Liver (tissue), 9 donors: ENCODE results near the gene TRPT1. TPM values are rescaled to one million over a fixed set of nuclear protein-coding genes. Genes with fewer than 3 reads are reported as not detected.
A peak's percentile ranks its signal among the peaks of the same experiment; 100 is the strongest.

Experiments used
- DNase-seq: peaks from one replicate; pipeline ENCODE4 v3.0.0-alpha.2; 2017; ENCODE audit warnings: low spot score
- H3K27ac ChIP-seq, 2 donors: one replicate each; pipeline ENCODE4 v1.7.0; 2013; ENCODE audit warnings: inconsistent platforms in 2 of 2, low read length in 2 of 2, control low read depth in 1 of 2, low read depth in 1 of 2, mild to moderate bottlenecking in 1 of 2
- H3K27me3 ChIP-seq, 4 donors: one replicate each; pipeline versions ENCODE4 v1.6.1 to v1.7.0; 2013; ENCODE audit warnings: low read length in 3 of 4, inconsistent platforms in 1 of 4, mild to moderate bottlenecking in 1 of 4, moderate library complexity in 1 of 4; ENCODE audit not compliant: control insufficient read depth in 4 of 4, insufficient read depth in 4 of 4
- H3K36me3 ChIP-seq, 4 donors: one replicate each; pipeline versions ENCODE4 v1.6.1 to v1.7.0; 2013; ENCODE audit warnings: low read length in 3 of 4, mild to moderate bottlenecking in 3 of 4, low read depth in 1 of 4, moderate library complexity in 1 of 4; ENCODE audit not compliant: control insufficient read depth in 4 of 4, insufficient read depth in 3 of 4
- H3K4me1 ChIP-seq, 4 donors: one replicate each; pipeline versions ENCODE4 v1.6.1 to v1.7.0; 2013; ENCODE audit warnings: low read length in 3 of 4, mild to moderate bottlenecking in 3 of 4, moderate library complexity in 1 of 4; ENCODE audit not compliant: control insufficient read depth in 4 of 4, insufficient read depth in 4 of 4
- H3K4me3 ChIP-seq, 3 donors: one replicate each; pipeline versions ENCODE4 v1.6.1 to v1.7.0; 2013; ENCODE audit warnings: low read length in 3 of 3, control low read depth in 1 of 3, low read depth in 1 of 3, mild to moderate bottlenecking in 1 of 3
- H3K9ac ChIP-seq, 2 donors: one replicate each; pipeline ENCODE4 v1.7.0; 2013; ENCODE audit warnings: low read length in 2 of 2, mild to moderate bottlenecking in 2 of 2, moderate library complexity in 2 of 2, control low read depth in 1 of 2, low read depth in 1 of 2
- H3K9me3 ChIP-seq, 4 donors: one replicate each; pipeline versions ENCODE4 v1.6.1 to v1.7.0; 2013; ENCODE audit warnings: low read length in 3 of 4; ENCODE audit not compliant: control insufficient read depth in 4 of 4
- ATF3 ChIP-seq: IDR thresholded peaks from 2 replicates; pipeline ENCODE4 v1.6.1; 2016; ENCODE audit warnings: antibody characterized with exemption
- CTCF ChIP-seq: fragments of 150-350 bp; IDR thresholded peaks from 2 replicates; pipeline ENCODE4 v1.5.1; 2017; ENCODE audit warnings: improper control_type of control experiment, low read depth, low read length; ENCODE audit not compliant: missing input control
- EGR1 ChIP-seq, 2 donors: IDR thresholded peaks; 2 replicates each; pipeline ENCODE4 v1.6.1; 2016 to 2018; ENCODE audit warnings: antibody characterized with exemption in 2 of 2, low read depth in 2 of 2
- FOXA1 ChIP-seq: IDR thresholded peaks from 2 replicates; pipeline ENCODE4 v1.6.1; 2016; ENCODE audit warnings: antibody characterized with exemption
- FOXA2 ChIP-seq: IDR thresholded peaks from 2 replicates; pipeline ENCODE4 v1.6.1; 2016; ENCODE audit warnings: antibody characterized with exemption
- GABPA ChIP-seq, 2 donors: IDR thresholded peaks in 1 of 2; conservative IDR thresholded peaks in 1 of 2; 2 replicates each; pipeline ENCODE4 v1.6.1; 2016; ENCODE audit warnings: antibody characterized with exemption in 2 of 2, mild to moderate bottlenecking in 1 of 2, moderate library complexity in 1 of 2
- HNF4G ChIP-seq: IDR thresholded peaks from 2 replicates; pipeline ENCODE4 v1.6.1; 2016; ENCODE audit warnings: antibody characterized with exemption
- JUND ChIP-seq, 2 donors: IDR thresholded peaks; 2 replicates each; pipeline ENCODE4 v1.6.1; 2016; ENCODE audit warnings: antibody characterized with exemption in 2 of 2
- MAX ChIP-seq: IDR thresholded peaks from 2 replicates; pipeline ENCODE4 v1.6.1; 2016; ENCODE audit warnings: antibody characterized with exemption
- NR2F2 ChIP-seq: IDR thresholded peaks from 2 replicates; pipeline ENCODE4 v1.6.1; 2016; ENCODE audit warnings: antibody characterized with exemption
- RAD21 ChIP-seq, 2 donors: IDR thresholded peaks; 2 replicates each; pipeline ENCODE4 v1.6.1; 2016; ENCODE audit warnings: antibody characterized with exemption in 2 of 2, mild to moderate bottlenecking in 2 of 2
- REST ChIP-seq: IDR thresholded peaks from 2 replicates; pipeline ENCODE4 v1.6.1; 2016; ENCODE audit warnings: antibody characterized with exemption, mild to moderate bottlenecking
- RXRA ChIP-seq, 2 donors: IDR thresholded peaks; 2 replicates each; pipeline ENCODE4 v1.6.1; 2017 to 2018; ENCODE audit warnings: antibody characterized with exemption in 2 of 2, mild to moderate bottlenecking in 1 of 2
- TAF1 ChIP-seq: conservative IDR thresholded peaks from 2 replicates; pipeline ENCODE4 v1.6.1; 2016; ENCODE audit warnings: antibody characterized with exemption, mild to moderate bottlenecking
- YY1 ChIP-seq: IDR thresholded peaks from 2 replicates; pipeline ENCODE4 v1.6.1; 2016; ENCODE audit warnings: antibody characterized with exemption, mild to moderate bottlenecking
- ZBTB33 ChIP-seq: IDR thresholded peaks from 2 replicates; pipeline ENCODE4 v1.6.1; 2016; ENCODE audit warnings: antibody characterized with exemption
- WGBS: extraction: QIAGEN DNeasy Blood & Tissue Kit; methylation state at CpG from one replicate; pipeline ENCODE4 v1.1.7; 2013; 5-methylcytosine and 5-hydroxymethylcytosine counted together
- polyA plus RNA-seq, 2 donors: library from polyadenylated mRNA; stranded (reverse) in 1 of 2; unstranded in 1 of 2; fragments of 200-250 nt in 1 of 2; fragments of >200 nt in 1 of 2; fragmentation: Nextera tagmentation in 1 of 2; extraction: Ambion mirVana in 1 of 2; gene quantifications; one replicate each; pipeline versions ENCODE4 v1.2.1 to v1.2.3, GENCODE V29; 2013 to 2015
- total RNA-seq, 2 donors: library from RNA; depleted of rRNA; stranded (reverse); fragments of >200 nt; gene quantifications; one replicate each; pipeline ENCODE4 v1.2.3, GENCODE V29; 2014
- donor health status: healthy.
- donor health status: healthy.
- donor health status: healthy.
- donor health status: healthy.
- donor health status: healthy.

TRPT1 gene
- total and polyA plus RNA-seq, 4 donors = 14.0 to 37.8 (median 20.8) TPM

- H3K27ac ChIP-seq = peak overlapping the region in 1 of 2 donors; percentile 88
- peak overlapping the region in 1 of 2 donors; percentile 50 for H3K9ac ChIP-seq
- TF ChIP-seq MAX (no peak), FOXA2 (no peak), GABPA (IDR thresholded peaks at IDR 0.05 in 1 of 2, conservative IDR thresholded peaks at IDR 0.05 in 1 of 2) (no peak), REST (no peak), TAF1 (no peak), RXRA (IDR thresholded peaks at IDR 0.05) (no peak), RAD21 (IDR thresholded peaks at IDR 0.05) (no peak), YY1 (no peak), EGR1 (IDR thresholded peaks at IDR 0.05; ENCODE audit: low read depth in 2 of 2) (no peak), JUND (IDR thresholded peaks at IDR 0.05) (no peak), HNF4G (no peak), CTCF (no peak), NR2F2 (no peak), ZBTB33 (no peak), ATF3 (no peak), FOXA1 (no peak)
- H3K4me1 ChIP-seq = peaks cover 2 to 25% (median 17%) of the 10 kb centered on the region in 4 donors
- no peak overlapping the region for H3K4me3 ChIP-seq
- WGBS = 2% methylated on average over 48 of the region's 48 CpGs
- peak; percentile 55 for DNase-seq
- no peaks in the 10 kb centered on the region for H3K36me3 ChIP-seq
- H3K9me3 ChIP-seq = no peaks in the 10 kb centered on the region
- no peaks in the 10 kb centered on the region for H3K27me3 ChIP-seq
Observed at GRCh38 chr11:64186492-64187165, 39.4 kb downstream of the TRPT1 start.
